HPDE6-E6E7 (cell line): Measurements from ENCODE around the gene INTS3.
A peak's percentile ranks its signal among the peaks of the same experiment; 100 is the strongest.
"Not testable (repeated sequence)": the region's sequence is repeated elsewhere in the genome, so short reads cannot be mapped to it uniquely, and the experiment has no call there.

Experiments
- DNase-seq: peaks from one replicate; pipeline ENCODE4 v3.0.0; 2011; ENCODE audit warnings: missing footprints; ENCODE audit errors: extremely low spot score

Gene INTS3

GRCh38 chr1:153752072-153752471, 24.2 kb downstream of the INTS3 start:
- DNase-seq, result no peak

GRCh38 chr1:153752571-153753195, 24.8 kb downstream of the INTS3 start:
- DNase-seq, result no peak

- DNase-seq, result no peak
Observed at GRCh38 chr1:153754266-153754665, 26.4 kb downstream of the INTS3 start.

GRCh38 chr1:153760440-153760839, 32.6 kb downstream of the INTS3 start:
- no peak for DNase-seq

GRCh38 chr1:153763365-153764225, 35.7 kb downstream of the INTS3 start:
- DNase-seq, result no peak

GRCh38 chr1:153764310-153764709, 36.5 kb downstream of the INTS3 start:
- DNase-seq, result no peak

GRCh38 chr1:153766663-153767062, 38.8 kb downstream of the INTS3 start:
- DNase-seq, result not testable (repeated sequence)

- no peak for DNase-seq
Observed at GRCh38 chr1:153767519-153767918, 39.7 kb downstream of the INTS3 start.

GRCh38 chr1:153768316-153769181, 40.7 kb downstream of the INTS3 start:
- no peak for DNase-seq

GRCh38 chr1:153769221-153769620, 41.4 kb downstream of the INTS3 start:
- DNase-seq, result no peak

- no peak for DNase-seq
Observed at GRCh38 chr1:153770797-153771196, 42.9 kb downstream of the INTS3 start.

GRCh38 chr1:153771261-153771660, 43.4 kb downstream of the INTS3 start:
- DNase-seq, result no peak

- no peak for DNase-seq
Observed at GRCh38 chr1:153771841-153772593, 44.2 kb downstream of the INTS3 start.

GRCh38 chr1:153773096-153773921, 45.5 kb downstream of the INTS3 start:
- no peak for DNase-seq

GRCh38 chr1:153774026-153774595, 46.3 kb downstream of the INTS3 start:
- DNase-seq, result no peak

GRCh38 chr1:153774780-153775457, 47.1 kb downstream of the INTS3 start, which contains the start of gene SLC27A3:
Gene SLC27A3, plus strand, starts transcription at chr1:153775407. Its CDS starts 91 bp downstream, at chr1:153775498.
- DNase-seq, result peak; percentile 39

GRCh38 chr1:153775458-153776327, 47.8 kb downstream of the INTS3 start:
- DNase-seq, result peak; percentile 61

- DNase-seq, result no peak
Observed at GRCh38 chr1:153776352-153776751, 48.5 kb downstream of the INTS3 start.
